ENCODE measurements around the gene ARF3. TPM values are rescaled to one million over a fixed set of nuclear protein-coding genes. Genes with fewer than 3 reads are reported as not detected.

The ARF3 gene
- total and polyA plus RNA-seq, 9 of the 15 experiments (the other 6 are each of a cell fraction or from before 2014, with no cell fraction given): 5.9 to 170 (median 64.4) TPM

DNA sequence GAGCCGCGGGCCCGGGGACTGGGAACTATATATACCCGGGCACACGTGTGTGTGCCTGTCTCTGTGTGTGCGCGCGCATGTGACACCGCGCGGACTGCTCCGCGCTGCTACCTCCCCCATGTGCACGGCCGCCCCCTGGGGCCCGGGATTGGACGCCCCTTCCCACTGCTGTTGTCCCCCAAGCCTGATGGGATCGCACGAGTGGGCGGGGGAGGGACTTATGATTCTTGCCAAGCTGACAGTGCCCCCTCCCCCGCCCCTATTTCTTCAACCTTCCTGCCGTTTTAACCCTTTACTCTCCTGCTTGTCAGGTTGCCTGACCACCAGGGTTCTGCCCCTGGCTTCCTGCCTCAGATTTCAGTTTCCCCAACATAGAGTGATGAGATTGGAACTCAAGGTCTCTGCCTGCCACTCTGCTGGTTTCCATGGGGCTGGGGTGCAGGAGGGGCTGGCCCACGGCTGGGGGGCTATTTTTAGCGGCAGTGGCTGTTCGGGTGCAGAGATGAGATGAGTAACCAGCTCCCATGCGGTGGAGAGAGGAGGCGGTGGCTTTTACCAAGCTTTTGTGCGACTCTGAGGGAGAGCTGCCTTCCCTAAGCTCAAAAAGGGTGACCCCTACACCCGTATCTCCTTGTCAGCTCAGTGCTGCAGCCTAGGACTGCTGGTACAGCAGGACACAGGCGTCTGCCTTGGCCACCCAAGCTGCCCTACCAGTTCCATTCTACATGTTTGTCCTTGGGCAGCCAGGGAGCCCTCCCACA, 42.3 kb upstream of the ARF3 start, which contains the start of gene DDN (continued):
- TF ChIP-seq NFRKB (IDR thresholded peaks at IDR 0.05; ENCODE audit: low read depth) (no peak), ELF2 (CRISPR knock-in tag; IDR thresholded peaks at IDR 0.05) (no peak), RBM34 (IDR thresholded peaks at IDR 0.05; ENCODE audit: borderline replicate concordance, insufficient read depth, low read length) (no peak), ZBTB7A (IDR thresholded peaks at IDR 0.05; ENCODE audit: borderline replicate concordance, control insufficient read depth, low read depth, low read length) (peak; percentile 86), CHD4 (IDR thresholded peaks at IDR 0.05; ENCODE audit: insufficient read depth, insufficient replicate concordance, low read depth, low read length, poor library complexity, severe bottlenecking) (no peak), CBFA2T2 (conservative IDR thresholded peaks at IDR 0.05) (no peak), NFYB (IDR thresholded peaks at IDR 0.05; ENCODE audit: extremely low read depth, insufficient read length) (no peak), ZNF699 (CRISPR knock-in tag; IDR thresholded peaks at IDR 0.05; ENCODE audit: insufficient replicate concordance) (no peak), MYBL2 (IDR thresholded peaks at IDR 0.05; ENCODE audit: low read depth) (no peak), MYBL2 (CRISPR knock-in tag; IDR thresholded peaks at IDR 0.05; ENCODE audit: borderline replicate concordance) (no peak), STAT5A (IDR thresholded peaks at IDR 0.05; ENCODE audit: borderline replicate concordance, low read length) (no peak), PHTF2 (CRISPR knock-in tag; IDR thresholded peaks at IDR 0.05) (no peak), EP400 (IDR thresholded peaks at IDR 0.05) (peak; percentile 33; the same call in 1 of the 2 replicates), ELK3 (CRISPR knock-in tag; IDR thresholded peaks at IDR 0.05) (no peak), MAZ (CRISPR knock-in tag; conservative IDR thresholded peaks at IDR 0.05 in 1 of 2, IDR thresholded peaks at IDR 0.05 in 1 of 2) (no peak; a peak in 1 of 4 replicates), GTF2E2 (tag; IDR thresholded peaks at IDR 0.05) (no peak), HCFC1 (IDR thresholded peaks at IDR 0.05; ENCODE audit: low read depth, low read length) (no peak), CBX8 (IDR thresholded peaks at IDR 0.05; ENCODE audit: borderline replicate concordance, extremely low read depth, low read depth, low read length, poor library complexity, severe bottlenecking) (no peak), CREBBP (IDR thresholded peaks at IDR 0.05; ENCODE audit: low read depth, low read length) (no peak), NR1H2 (CRISPR knock-in tag; IDR thresholded peaks at IDR 0.05) (no peak), ZBED1 (IDR thresholded peaks at IDR 0.05) (no peak), TSC22D4 (tag; IDR thresholded peaks at IDR 0.05) (no peak), ZNF431 (CRISPR knock-in tag; IDR thresholded peaks at IDR 0.05) (no peak), ZNF507 (tag; conservative IDR thresholded peaks at IDR 0.05) (no peak)
- TF ChIP-seq, protein P1, sequence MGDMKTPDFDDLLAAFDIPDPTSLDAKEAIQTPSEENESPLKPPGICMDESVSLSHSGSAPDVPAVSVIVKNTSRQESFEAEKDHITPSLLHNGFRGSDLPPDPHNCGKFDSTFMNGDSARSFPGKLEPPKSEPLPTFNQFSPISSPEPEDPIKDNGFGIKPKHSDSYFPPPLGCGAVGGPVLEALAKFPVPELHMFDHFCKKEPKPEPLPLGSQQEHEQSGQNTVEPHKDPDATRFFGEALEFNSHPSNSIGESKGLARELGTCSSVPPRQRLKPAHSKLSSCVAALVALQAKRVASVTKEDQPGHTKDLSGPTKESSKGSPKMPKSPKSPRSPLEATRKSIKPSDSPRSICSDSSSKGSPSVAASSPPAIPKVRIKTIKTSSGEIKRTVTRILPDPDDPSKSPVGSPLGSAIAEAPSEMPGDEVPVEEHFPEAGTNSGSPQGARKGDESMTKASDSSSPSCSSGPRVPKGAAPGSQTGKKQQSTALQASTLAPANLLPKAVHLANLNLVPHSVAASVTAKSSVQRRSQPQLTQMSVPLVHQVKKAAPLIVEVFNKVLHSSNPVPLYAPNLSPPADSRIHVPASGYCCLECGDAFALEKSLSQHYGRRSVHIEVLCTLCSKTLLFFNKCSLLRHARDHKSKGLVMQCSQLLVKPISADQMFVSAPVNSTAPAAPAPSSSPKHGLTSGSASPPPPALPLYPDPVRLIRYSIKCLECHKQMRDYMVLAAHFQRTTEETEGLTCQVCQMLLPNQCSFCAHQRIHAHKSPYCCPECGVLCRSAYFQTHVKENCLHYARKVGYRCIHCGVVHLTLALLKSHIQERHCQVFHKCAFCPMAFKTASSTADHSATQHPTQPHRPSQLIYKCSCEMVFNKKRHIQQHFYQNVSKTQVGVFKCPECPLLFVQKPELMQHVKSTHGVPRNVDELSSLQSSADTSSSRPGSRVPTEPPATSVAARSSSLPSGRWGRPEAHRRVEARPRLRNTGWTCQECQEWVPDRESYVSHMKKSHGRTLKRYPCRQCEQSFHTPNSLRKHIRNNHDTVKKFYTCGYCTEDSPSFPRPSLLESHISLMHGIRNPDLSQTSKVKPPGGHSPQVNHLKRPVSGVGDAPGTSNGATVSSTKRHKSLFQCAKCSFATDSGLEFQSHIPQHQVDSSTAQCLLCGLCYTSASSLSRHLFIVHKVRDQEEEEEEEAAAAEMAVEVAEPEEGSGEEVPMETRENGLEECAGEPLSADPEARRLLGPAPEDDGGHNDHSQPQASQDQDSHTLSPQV (IDR thresholded peaks at IDR 0.05): no peak

All from K562 (cell line).